Measurements from ENCODE around the gene ZC2HC1B.
"Not testable (repeated sequence)": the region's sequence is repeated elsewhere in the genome, so short reads cannot be mapped to it uniquely, and the experiment has no call there.

Gene ZC2HC1B

DNA sequence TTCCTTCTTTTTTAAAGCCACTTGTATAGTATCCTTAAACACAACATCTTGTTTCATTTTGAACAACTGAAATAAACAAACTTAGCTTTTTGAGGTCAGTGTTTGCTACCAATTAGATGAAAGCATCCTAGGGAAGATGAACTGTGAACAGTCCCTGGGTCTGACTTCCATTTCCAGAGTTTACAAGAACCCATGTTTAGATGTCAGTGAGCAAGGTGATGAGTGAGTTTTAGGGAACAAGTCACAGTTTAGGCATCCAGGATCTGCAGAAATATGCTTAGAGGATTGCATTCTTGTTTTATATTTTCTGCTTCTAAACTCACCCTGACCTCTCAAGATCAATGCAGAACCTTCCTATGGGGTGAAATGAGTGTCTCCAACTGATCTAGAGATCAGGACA lies 3.0 kb downstream of the ZC2HC1B start:
- TF ChIP-seq, protein P1, sequence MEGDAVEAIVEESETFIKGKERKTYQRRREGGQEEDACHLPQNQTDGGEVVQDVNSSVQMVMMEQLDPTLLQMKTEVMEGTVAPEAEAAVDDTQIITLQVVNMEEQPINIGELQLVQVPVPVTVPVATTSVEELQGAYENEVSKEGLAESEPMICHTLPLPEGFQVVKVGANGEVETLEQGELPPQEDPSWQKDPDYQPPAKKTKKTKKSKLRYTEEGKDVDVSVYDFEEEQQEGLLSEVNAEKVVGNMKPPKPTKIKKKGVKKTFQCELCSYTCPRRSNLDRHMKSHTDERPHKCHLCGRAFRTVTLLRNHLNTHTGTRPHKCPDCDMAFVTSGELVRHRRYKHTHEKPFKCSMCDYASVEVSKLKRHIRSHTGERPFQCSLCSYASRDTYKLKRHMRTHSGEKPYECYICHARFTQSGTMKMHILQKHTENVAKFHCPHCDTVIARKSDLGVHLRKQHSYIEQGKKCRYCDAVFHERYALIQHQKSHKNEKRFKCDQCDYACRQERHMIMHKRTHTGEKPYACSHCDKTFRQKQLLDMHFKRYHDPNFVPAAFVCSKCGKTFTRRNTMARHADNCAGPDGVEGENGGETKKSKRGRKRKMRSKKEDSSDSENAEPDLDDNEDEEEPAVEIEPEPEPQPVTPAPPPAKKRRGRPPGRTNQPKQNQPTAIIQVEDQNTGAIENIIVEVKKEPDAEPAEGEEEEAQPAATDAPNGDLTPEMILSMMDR (IDR thresholded peaks at IDR 0.05; ENCODE audit: low read depth, low read length, poor library complexity, severe bottlenecking), result no peak
- TF ChIP-seq EZH2phosphoT487 (IDR thresholded peaks at IDR 0.05; ENCODE audit: borderline replicate concordance, low read length), result no peak
- no peaks in the 10 kb centered on the region for H3K9me3 ChIP-seq (ENCODE audit: control insufficient read depth, insufficient read depth, low read length)

DNA sequence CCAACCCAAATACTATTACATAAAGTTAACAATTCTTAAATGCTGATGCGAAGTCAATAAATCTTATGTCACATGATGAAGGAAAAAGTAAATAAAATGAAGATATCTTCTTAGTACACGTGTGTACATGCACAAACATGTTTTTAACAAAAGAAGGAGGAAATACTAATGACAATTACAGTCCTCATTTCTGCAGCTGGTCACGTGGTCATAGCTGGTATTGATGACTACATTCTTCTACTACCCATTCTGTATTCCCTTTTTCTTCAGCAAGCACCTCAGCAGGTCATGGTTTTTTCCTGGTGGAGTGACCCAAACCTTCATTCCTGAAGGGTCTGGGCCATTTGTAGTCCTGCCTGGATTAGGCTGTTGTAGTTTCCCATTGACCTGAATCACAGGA lies 4.5 kb downstream of the ZC2HC1B start:
- peaks cover 21% of the 10 kb centered on the region for H3K36me3 ChIP-seq (ENCODE audit: control insufficient read depth, low read length)
- not testable (repeated sequence) for H3F3A ChIP-seq (ENCODE audit: control insufficient read depth, insufficient read depth)

More for the DNA sequence above, 3.0 kb downstream of the ZC2HC1B start:
- peaks cover 3% of the 10 kb centered on the region; the same call in 1 of the 2 replicates for H3F3A ChIP-seq (ENCODE audit: control insufficient read depth, insufficient read depth)
- H3K27me3 ChIP-seq (ENCODE audit: control insufficient read depth, low read length), result no peaks in the 10 kb centered on the region
- H3K4me3 ChIP-seq (ENCODE audit: low read length), result no peak overlapping the region
- H3K4me1 ChIP-seq (ENCODE audit: control insufficient read depth, low read length), result no peaks in the 10 kb centered on the region
- peaks cover 33% of the 10 kb centered on the region for H3K36me3 ChIP-seq (ENCODE audit: control insufficient read depth, low read length)
- H3K4me2 ChIP-seq (ENCODE audit: low read length), result no peak overlapping the region
- no peaks in the 10 kb centered on the region for H3K9me2 ChIP-seq (replicated peaks; ENCODE audit: control insufficient read depth, low read length)
- no peaks in the 10 kb centered on the region for H3K79me2 ChIP-seq (ENCODE audit: control insufficient read depth, low read length)
- H3K27ac ChIP-seq (ENCODE audit: low read depth, low read length), result no peak overlapping the region
- H4K20me1 ChIP-seq (ENCODE audit: control insufficient read depth, insufficient read depth, low read depth, low read length), result no peaks in the 10 kb centered on the region

DNA sequence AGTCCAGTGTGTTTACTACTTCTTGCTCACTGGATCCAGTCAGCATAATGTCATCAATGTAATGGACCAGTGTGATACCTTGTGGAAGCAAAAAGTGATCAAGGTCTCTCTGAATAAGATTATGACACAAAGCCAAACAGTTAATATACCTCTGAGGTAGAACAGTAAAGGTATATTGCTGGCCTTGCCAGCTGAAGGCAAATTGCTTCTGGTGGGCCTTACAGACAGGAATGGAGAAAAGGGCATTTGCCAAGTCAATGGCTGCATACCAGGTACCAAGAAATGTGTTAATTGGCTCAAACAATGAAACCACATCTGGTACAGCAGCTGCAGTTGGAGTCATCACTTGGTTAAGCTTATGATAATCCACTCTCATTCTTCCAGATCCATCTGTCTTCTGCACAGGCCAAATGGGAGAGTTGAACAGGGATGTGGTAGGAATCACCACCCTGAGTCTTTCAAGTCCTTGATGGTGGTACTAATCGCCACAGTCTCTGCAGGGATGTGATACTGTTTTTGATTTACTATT lies 7.0 kb downstream of the ZC2HC1B start:
- not testable (repeated sequence) for H3K9me3 ChIP-seq (ENCODE audit: control insufficient read depth, insufficient read depth, low read length); H3K27me3 ChIP-seq (ENCODE audit: control insufficient read depth, low read length); H3K4me3 ChIP-seq (ENCODE audit: low read length); H3K4me2 ChIP-seq (ENCODE audit: low read length); H3F3A ChIP-seq (ENCODE audit: control insufficient read depth, insufficient read depth); H3K79me2 ChIP-seq (ENCODE audit: control insufficient read depth, low read length); H3K27ac ChIP-seq (ENCODE audit: low read depth, low read length); H3K4me1 ChIP-seq (ENCODE audit: control insufficient read depth, low read length); H3K9me2 ChIP-seq (replicated peaks; ENCODE audit: control insufficient read depth, low read length); H4K20me1 ChIP-seq (ENCODE audit: control insufficient read depth, insufficient read depth, low read depth, low read length); H3K36me3 ChIP-seq (ENCODE audit: control insufficient read depth, low read length)

More for the DNA sequence above, 4.5 kb downstream of the ZC2HC1B start:
- H3K27me3 ChIP-seq (ENCODE audit: control insufficient read depth, low read length); H3K9me3 ChIP-seq (ENCODE audit: control insufficient read depth, insufficient read depth, low read length); H3K27ac ChIP-seq (ENCODE audit: low read depth, low read length); H4K20me1 ChIP-seq (ENCODE audit: control insufficient read depth, insufficient read depth, low read depth, low read length); H3K4me2 ChIP-seq (ENCODE audit: low read length); H3K4me1 ChIP-seq (ENCODE audit: control insufficient read depth, low read length); H3K4me3 ChIP-seq (ENCODE audit: low read length); H3K79me2 ChIP-seq (ENCODE audit: control insufficient read depth, low read length); H3K9me2 ChIP-seq (replicated peaks; ENCODE audit: control insufficient read depth, low read length): not testable (repeated sequence)

DNA sequence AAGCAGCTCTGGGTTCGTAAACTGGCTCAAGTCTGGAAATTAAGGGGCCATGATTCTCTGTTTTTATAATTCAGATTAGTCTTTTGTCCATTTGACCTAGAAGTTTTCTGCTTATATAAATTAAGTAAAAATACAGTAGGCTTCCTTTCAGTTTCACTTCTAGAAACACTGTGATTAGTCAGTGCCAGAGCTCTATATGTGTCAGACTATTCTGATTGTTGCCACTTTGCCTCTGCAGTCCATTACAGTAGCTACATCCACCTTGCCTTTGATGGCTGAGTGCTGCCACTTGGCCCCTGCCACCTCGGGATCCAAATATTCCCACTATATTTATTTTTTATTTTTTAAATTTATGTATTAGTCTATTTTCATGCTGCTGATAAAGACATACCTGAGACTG lies 7.9 kb downstream of the ZC2HC1B start:
- TF ChIP-seq, protein P1 (IDR thresholded peaks at IDR 0.05; ENCODE audit: low read depth, low read length, poor library complexity, severe bottlenecking), result no peak
- TF ChIP-seq EZH2phosphoT487 (IDR thresholded peaks at IDR 0.05; ENCODE audit: borderline replicate concordance, low read length), result no peak

DNA sequence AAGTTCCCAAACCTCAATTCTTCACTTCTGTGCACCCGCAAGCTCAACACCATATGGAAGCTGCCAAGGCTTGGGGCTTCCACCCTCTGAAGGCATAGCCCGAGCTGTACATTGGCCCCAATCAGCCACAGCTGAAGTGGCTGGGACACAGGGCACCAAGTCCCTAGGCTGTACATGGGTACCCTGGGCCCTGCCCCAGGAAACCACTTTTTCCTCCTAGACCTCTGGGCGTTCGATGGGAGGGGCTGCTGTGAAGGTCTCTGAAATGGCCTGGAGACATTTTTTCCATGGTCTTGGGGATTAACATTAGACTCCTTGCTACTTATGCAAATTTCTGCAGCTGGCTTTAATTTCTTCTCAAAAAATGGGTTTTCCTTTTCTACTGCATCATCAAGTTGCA lies 9.3 kb downstream of the ZC2HC1B start:
- not testable (repeated sequence) for H3K36me3 ChIP-seq (ENCODE audit: control insufficient read depth, low read length); H3K9me2 ChIP-seq (replicated peaks; ENCODE audit: control insufficient read depth, low read length); H3K27ac ChIP-seq (ENCODE audit: low read depth, low read length); H3K9me3 ChIP-seq (ENCODE audit: control insufficient read depth, insufficient read depth, low read length); H3K4me2 ChIP-seq (ENCODE audit: low read length); H3K4me3 ChIP-seq (ENCODE audit: low read length); H3K79me2 ChIP-seq (ENCODE audit: control insufficient read depth, low read length); H3K4me1 ChIP-seq (ENCODE audit: control insufficient read depth, low read length); H4K20me1 ChIP-seq (ENCODE audit: control insufficient read depth, insufficient read depth, low read depth, low read length); H3K27me3 ChIP-seq (ENCODE audit: control insufficient read depth, low read length); H3F3A ChIP-seq (ENCODE audit: control insufficient read depth, insufficient read depth)

More for the DNA sequence above, 7.9 kb downstream of the ZC2HC1B start:
- H4K20me1 ChIP-seq (ENCODE audit: control insufficient read depth, insufficient read depth, low read depth, low read length), result no peaks in the 10 kb centered on the region
- H3F3A ChIP-seq (ENCODE audit: control insufficient read depth, insufficient read depth), result no peaks in the 10 kb centered on the region
- H3K9me3 ChIP-seq (ENCODE audit: control insufficient read depth, insufficient read depth, low read length), result no peaks in the 10 kb centered on the region
- no peaks in the 10 kb centered on the region for H3K27me3 ChIP-seq (ENCODE audit: control insufficient read depth, low read length)
- no peaks in the 10 kb centered on the region for H3K79me2 ChIP-seq (ENCODE audit: control insufficient read depth, low read length)
- no peak overlapping the region for H3K4me2 ChIP-seq (ENCODE audit: low read length)
- H3K9me2 ChIP-seq (replicated peaks; ENCODE audit: control insufficient read depth, low read length), result no peaks in the 10 kb centered on the region
- no peaks in the 10 kb centered on the region for H3K36me3 ChIP-seq (ENCODE audit: control insufficient read depth, low read length)
- H3K4me3 ChIP-seq (ENCODE audit: low read length), result no peak overlapping the region
- no peak overlapping the region for H3K27ac ChIP-seq (ENCODE audit: low read depth, low read length)
- H3K4me1 ChIP-seq (ENCODE audit: control insufficient read depth, low read length), result no peaks in the 10 kb centered on the region

DNA sequence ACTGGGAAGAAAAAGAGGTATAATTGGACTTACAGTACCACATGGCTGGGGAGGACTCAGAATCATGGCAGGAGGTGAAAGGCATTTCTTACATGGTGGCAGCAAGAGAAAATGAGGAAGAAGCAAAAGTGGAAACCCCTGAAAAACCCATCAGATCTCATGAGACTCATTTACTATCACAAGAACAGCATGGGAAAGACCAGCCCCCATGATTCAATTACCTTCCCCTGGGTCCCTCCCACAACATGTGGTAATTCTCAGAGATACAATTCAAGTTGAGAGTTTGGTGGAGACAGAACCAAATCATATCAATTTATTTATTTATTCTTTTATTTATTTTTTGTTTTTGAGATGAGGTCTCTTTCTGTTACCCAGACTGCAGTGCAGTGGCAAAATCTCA lies 10.2 kb downstream of the ZC2HC1B start:
- not testable (repeated sequence) for H4K20me1 ChIP-seq (ENCODE audit: control insufficient read depth, insufficient read depth, low read depth, low read length); H3K4me1 ChIP-seq (ENCODE audit: control insufficient read depth, low read length)

More for the DNA sequence above, 10.2 kb downstream of the ZC2HC1B start:
- H3F3A ChIP-seq (ENCODE audit: control insufficient read depth, insufficient read depth); H3K4me3 ChIP-seq (ENCODE audit: low read length); H3K4me2 ChIP-seq (ENCODE audit: low read length); H3K9me2 ChIP-seq (replicated peaks; ENCODE audit: control insufficient read depth, low read length); H3K27ac ChIP-seq (ENCODE audit: low read depth, low read length); H3K79me2 ChIP-seq (ENCODE audit: control insufficient read depth, low read length); H3K36me3 ChIP-seq (ENCODE audit: control insufficient read depth, low read length); H3K9me3 ChIP-seq (ENCODE audit: control insufficient read depth, insufficient read depth, low read length); H3K27me3 ChIP-seq (ENCODE audit: control insufficient read depth, low read length): not testable (repeated sequence)

Data from DOHH2 (cell line).